Upper lobe of left lung (tissue), 6 donors: ENCODE results near the gene RETREG2. TPM values are rescaled to one million over a fixed set of nuclear protein-coding genes. Genes with fewer than 3 reads are reported as not detected.

Experiments used
- ATAC-seq, 2 donors: fragments of 200-7000 bp; cut with Tn5 transposase; one replicate each; pipeline ENCODE4 v1.9.1; 2022; ENCODE audit warnings: mild to moderate bottlenecking in 2 of 2, moderate library complexity in 2 of 2; ENCODE audit not compliant: low FRiP score in 2 of 2
- DNase-seq, 2 donors: peaks; one replicate each; pipeline ENCODE4 v3.0.0-alpha.2; 2019 to 2020
- H3K27ac ChIP-seq, 4 donors: fragments of 200-600 bp; sonication (generic); one replicate each; pipeline ENCODE4 v1.5.1; 2016 to 2019
- H3K27me3 ChIP-seq, 4 donors: fragments of 200-600 bp; sonication (generic); one replicate each; pipeline ENCODE4 v1.5.1; 2017 to 2019
- H3K36me3 ChIP-seq, 4 donors: fragments of 200-600 bp; sonication (generic); one replicate each; pipeline ENCODE4 v1.5.1; 2016 to 2019
- H3K4me1 ChIP-seq, 4 donors: fragments of 200-600 bp; sonication (generic); one replicate each; pipeline ENCODE4 v1.5.1; 2018 to 2019
- H3K4me3 ChIP-seq, 4 donors: fragments of 200-600 bp; sonication (generic); one replicate each; pipeline ENCODE4 v1.5.1; 2017 to 2019; ENCODE audit warnings: mild to moderate bottlenecking in 2 of 4, moderate library complexity in 1 of 4
- H3K9me3 ChIP-seq, 4 donors: fragments of 200-600 bp; sonication (generic); one replicate each; pipeline ENCODE4 v1.5.1; 2018 to 2019
- CTCF ChIP-seq, 6 experiments: fragments of 450-650 bp in 4 of 6; fragments of 200-600 bp in 2 of 6; sonication (generic) in 2 of 6; IDR thresholded peaks; one replicate each; pipeline ENCODE4 v1.5.1; 2016 to 2019; ENCODE audit warnings: antibody characterized with exemption in 6 of 6
- EP300 ChIP-seq, 4 donors: sonication (generic); formaldehyde crosslinking; IDR thresholded peaks; one replicate each; pipeline ENCODE4 v1.5.1; 2017; ENCODE audit warnings: antibody characterized with exemption in 4 of 4, control low read depth in 2 of 4
- POLR2A ChIP-seq, 4 donors: fragments of 450-650 bp; IDR thresholded peaks; one replicate each; pipeline ENCODE4 v1.5.1; 2016 to 2017; ENCODE audit warnings: antibody characterized with exemption in 4 of 4, mild to moderate bottlenecking in 2 of 4
- POLR2AphosphoS5 ChIP-seq, 2 donors: sonication (generic); formaldehyde crosslinking; IDR thresholded peaks; one replicate each; pipeline ENCODE4 v1.5.1; 2017; ENCODE audit warnings: antibody characterized with exemption in 2 of 2
- WGBS, 2 donors: methylation state at CpG; one replicate each; pipeline ENCODE4 v1.1.5; 2017 to 2018; 5-methylcytosine and 5-hydroxymethylcytosine counted together
- total RNA-seq, 6 donors: library from RNA; depleted of rRNA in 4 of 6; stranded (reverse); fragments of >200 nt in 4 of 6; gene quantifications; one replicate each; pipeline versions ENCODE4 v1.1.0 to v1.2.1, GENCODE V29; 2016 to 2021
- donor health status: DM: no; HTN: no; CAD: no; lungs with moderate emphysema.
- donor health status: DM: no; HTN: yes; CAD: no; lungs with severe emphysema.

Gene RETREG2
- total RNA-seq, 6 donors from 2014 or later, result 46.1 to 100 (median 60.5) TPM

- peak overlapping the region; percentile 77 to 91 (median 80) for H3K4me3 ChIP-seq
- H3K27me3 ChIP-seq, result no peaks in the 10 kb centered on the region
- ATAC-seq, result peak in 1 of 2 donors; percentile 20
- peak overlapping the region; percentile 96 to 99 (median 98) for H3K27ac ChIP-seq
- DNase-seq, result peak; percentile 59 to 93
- H3K36me3 ChIP-seq, result peaks cover 33 to 58% (median 51%) of the 10 kb centered on the region in 4 donors
- peaks cover 23 to 35% (median 26%) of the 10 kb centered on the region in 4 donors for H3K4me1 ChIP-seq
- TF ChIP-seq EP300 (IDR thresholded peaks at IDR 0.05) (no peak), POLR2A (IDR thresholded peaks at IDR 0.05) (no peak), POLR2AphosphoS5 (IDR thresholded peaks at IDR 0.05) (no peak), CTCF (IDR thresholded peaks at IDR 0.05) (no peak)
- WGBS, 2 donors, result 3 to 10% methylated on average over 19 to 39 of the region's 45 CpGs
- no peaks in the 10 kb centered on the region for H3K9me3 ChIP-seq
Measured at GRCh38 chr2:219178377-219179175, 501 bp downstream of the RETREG2 start.

- H3K4me3 ChIP-seq, result peak overlapping the region in 1 of 4 donors; percentile 91
- TF ChIP-seq CTCF (IDR thresholded peaks at IDR 0.05) (no peak), POLR2A (IDR thresholded peaks at IDR 0.05) (no peak), EP300 (IDR thresholded peaks at IDR 0.05) (no peak), POLR2AphosphoS5 (IDR thresholded peaks at IDR 0.05) (no peak)
- H3K4me1 ChIP-seq, result peaks cover 23 to 32% (median 24%) of the 10 kb centered on the region in 4 donors
- peaks cover 22 to 53% (median 43%) of the 10 kb centered on the region in 4 donors for H3K36me3 ChIP-seq
- H3K27ac ChIP-seq, result peak overlapping the region in 1 of 4 donors; percentile 48
- 94 to 100% methylated on average over 2 to 9 of the region's 9 CpGs for WGBS, 2 donors
- DNase-seq, result peak in 1 of 2 donors; percentile 78
- ATAC-seq, result no peak
- H3K9me3 ChIP-seq, result no peaks in the 10 kb centered on the region
- no peaks in the 10 kb centered on the region for H3K27me3 ChIP-seq
Measured at GRCh38 chr2:219179601-219180465, 1.8 kb downstream of the RETREG2 start.

- DNase-seq (no peak), ATAC-seq (no peak)
- Histone ChIP-seq H3K4me3 (no peak overlapping the region), H3K36me3 (peaks cover 22 to 55% (median 44%) of the 10 kb centered on the region in 4 donors), H3K9me3 (no peaks in the 10 kb centered on the region), H3K4me1 (peaks cover 14 to 21% (median 14%) of the 10 kb centered on the region in 4 donors), H3K27ac (no peak overlapping the region), H3K27me3 (no peaks in the 10 kb centered on the region)
- TF ChIP-seq CTCF (IDR thresholded peaks at IDR 0.05) (no peak), POLR2A (IDR thresholded peaks at IDR 0.05) (no peak), POLR2AphosphoS5 (IDR thresholded peaks at IDR 0.05) (no peak)
- 86 to 94% methylated on average over 5 of the region's 5 CpGs for WGBS, 2 donors
Measured at GRCh38 chr2:219180961-219181360, 2.9 kb downstream of the RETREG2 start.

GRCh38 chr2:219181531-219181930 lies 3.5 kb downstream of the RETREG2 start:
- H3K27me3 ChIP-seq, result no peaks in the 10 kb centered on the region
- TF ChIP-seq POLR2AphosphoS5 (IDR thresholded peaks at IDR 0.05) (no peak), POLR2A (IDR thresholded peaks at IDR 0.05) (no peak), EP300 (IDR thresholded peaks at IDR 0.05) (no peak), CTCF (IDR thresholded peaks at IDR 0.05) (no peak)
- WGBS, 2 donors, result 93% methylated on average over 6 of the region's 6 CpGs
- H3K36me3 ChIP-seq, result peaks cover 22 to 55% (median 44%) of the 10 kb centered on the region in 4 donors
- peak overlapping the region in 1 of 4 donors; percentile 47 for H3K27ac ChIP-seq
- peaks cover 12 to 17% (median 13%) of the 10 kb centered on the region in 4 donors for H3K4me1 ChIP-seq
- no peaks in the 10 kb centered on the region for H3K9me3 ChIP-seq
- no peak overlapping the region for H3K4me3 ChIP-seq
- DNase-seq (no peak), ATAC-seq (no peak)
